Stimulated activated CD4-positive, alpha-beta T cell treated with anti-CD3 and anti-CD28 coated beads, Interleukin-15, amount 100 ng/mL, for 48 hours (primary cell): ENCODE data around the gene TNIP3.

Experiments
- DNase-seq, 2 donors: peaks; one replicate each; pipeline ENCODE4 v3.0.0-alpha.2; 2020; ENCODE audit warnings: low read depth in 2 of 2

Gene TNIP3

DNA sequence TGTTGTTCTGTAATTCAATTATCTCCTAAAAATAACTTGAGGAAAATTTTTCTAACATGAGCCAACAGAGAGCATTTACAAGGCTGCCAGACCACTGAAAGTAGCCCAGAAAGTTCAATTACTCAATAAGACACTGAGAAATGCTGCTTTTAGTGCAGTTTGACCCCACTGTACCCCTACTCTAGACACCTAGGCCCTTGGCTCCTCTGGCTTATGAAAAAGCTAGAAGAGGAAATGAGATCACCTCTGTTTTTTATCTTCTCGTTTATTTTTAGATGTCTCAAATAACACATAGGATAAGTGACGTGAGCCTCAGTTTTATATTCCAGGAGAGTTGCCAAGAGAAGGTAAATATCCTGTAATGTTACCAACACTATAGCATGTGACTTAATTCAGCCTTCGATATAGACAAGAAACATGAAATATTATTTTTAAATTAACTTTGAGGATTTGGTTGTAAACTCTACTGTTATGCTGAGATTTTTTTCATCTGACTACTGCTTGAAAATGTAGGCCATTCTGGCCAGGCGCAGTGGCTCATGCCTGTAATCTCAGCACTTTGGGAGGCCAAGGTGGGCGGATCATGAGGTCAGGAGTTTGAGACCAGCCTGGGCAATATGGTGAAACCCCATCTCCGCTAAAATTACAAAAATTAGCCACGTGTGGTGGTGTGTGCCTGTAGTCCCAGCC lies 24.4 kb downstream of the TNIP3 start:
- DNase-seq = no peak

- peak in 1 of 2 donors; percentile 20 for DNase-seq
Observed at GRCh38 chr4:121138039-121138825, 25.9 kb downstream of the TNIP3 start.

DNA sequence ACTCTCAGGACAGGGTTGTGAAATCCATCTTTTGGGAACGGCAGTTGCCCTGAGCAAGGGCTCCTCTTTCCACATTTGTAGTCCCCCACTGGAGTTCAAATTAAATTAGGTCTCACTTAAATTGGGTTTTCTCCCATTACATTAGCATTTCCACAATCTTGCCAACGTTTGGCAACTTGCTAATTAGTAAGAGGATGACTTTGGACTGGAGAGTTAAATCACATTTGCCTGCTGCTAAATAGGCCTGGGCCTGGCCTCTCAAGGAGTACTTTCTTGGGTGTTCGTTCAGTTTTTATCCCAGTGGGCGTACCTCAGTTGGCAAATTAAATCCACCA lies 33.8 kb downstream of the TNIP3 start:
- no peak for DNase-seq

- DNase-seq = no peak
Observed at GRCh38 chr4:121129606-121130325, 34.4 kb downstream of the TNIP3 start.

DNA sequence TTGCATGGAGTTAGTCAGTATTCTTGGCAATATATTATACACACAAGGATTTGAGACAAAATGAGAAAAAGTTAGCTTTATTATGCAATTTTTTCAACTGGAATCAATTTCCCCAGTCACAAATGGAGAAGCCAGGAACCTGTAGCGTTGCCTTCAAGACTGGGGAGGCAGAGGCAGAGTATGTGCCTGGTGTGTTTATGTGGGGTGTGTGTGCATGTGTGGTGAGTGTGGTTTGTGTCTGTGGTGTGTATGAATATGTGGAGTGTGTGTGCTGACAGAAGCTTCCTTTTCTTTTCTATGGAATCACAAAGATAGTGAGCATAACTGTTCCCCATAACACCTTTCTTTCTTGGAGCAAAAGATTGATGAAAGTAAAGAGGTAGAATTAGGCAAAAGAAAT lies 37.0 kb downstream of the TNIP3 start:
- DNase-seq = no peak

DNA sequence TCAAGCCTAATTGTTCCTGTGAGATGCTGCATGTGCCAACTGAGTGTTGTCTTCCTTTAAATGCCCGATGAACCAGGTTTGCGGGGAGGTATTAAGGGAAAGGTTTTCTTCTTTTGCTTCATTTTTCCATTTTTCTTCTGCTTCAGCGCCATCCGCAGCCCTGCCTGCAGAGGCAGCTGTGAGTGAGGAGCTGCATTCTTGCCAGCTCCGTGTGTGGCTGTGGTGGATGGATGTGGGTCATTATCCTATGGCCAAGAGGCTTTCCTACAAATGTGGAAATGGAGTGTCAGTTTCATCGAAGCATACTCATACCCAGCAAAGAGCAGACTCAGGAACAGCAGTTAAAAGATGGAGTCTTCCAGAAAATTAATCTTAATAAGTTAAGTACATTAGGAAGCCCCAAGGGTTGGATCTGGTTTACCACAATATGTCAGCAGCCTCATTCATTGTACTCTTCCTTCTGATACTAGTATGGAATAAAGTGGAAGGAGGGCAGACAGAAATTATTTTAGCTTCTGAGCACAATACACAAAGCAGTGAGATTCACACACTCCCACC lies 37.6 kb downstream of the TNIP3 start:
- no peak for DNase-seq

DNA sequence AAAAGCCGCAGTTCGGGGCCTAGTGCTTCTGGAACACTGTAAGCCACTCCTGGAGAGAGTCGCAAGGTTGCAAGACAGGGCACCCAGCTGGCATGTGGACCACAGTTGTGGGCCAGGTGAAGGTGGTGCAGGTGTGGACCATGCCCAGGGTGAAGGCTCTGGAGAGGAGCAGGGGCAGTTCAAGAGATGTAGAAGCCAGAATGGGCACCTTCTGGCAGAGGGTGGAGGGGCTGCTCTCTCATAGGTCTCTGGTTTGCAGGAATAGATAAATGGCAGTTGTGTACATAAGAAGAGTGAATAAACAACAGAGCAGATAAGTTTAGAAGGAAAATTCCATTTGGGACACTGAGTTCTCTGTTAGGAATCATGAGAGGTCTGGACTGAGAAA lies 38.6 kb downstream of the TNIP3 start:
- DNase-seq = no peak

- no peak for DNase-seq
Observed at GRCh38 chr4:121122661-121123060, 41.5 kb downstream of the TNIP3 start.

DNA sequence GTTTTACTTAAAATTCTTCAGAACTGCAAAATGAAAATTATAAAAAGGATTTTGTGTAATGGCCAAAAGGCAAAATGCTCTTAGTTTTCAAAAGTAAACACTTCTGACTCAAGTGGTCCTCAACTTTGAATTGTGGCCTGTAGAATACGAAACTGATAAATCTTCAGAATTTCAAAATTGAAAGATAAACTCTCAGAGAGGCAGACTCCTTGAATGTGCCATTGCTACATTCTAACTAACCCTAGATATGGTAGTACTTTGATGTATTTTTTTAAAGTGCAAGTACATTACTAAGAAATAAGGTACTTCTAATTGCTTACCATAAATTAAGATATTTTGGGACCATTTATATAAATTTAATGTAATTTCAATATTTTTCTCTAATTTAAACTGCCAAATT lies 44.4 kb downstream of the TNIP3 start:
- no peak for DNase-seq

DNA sequence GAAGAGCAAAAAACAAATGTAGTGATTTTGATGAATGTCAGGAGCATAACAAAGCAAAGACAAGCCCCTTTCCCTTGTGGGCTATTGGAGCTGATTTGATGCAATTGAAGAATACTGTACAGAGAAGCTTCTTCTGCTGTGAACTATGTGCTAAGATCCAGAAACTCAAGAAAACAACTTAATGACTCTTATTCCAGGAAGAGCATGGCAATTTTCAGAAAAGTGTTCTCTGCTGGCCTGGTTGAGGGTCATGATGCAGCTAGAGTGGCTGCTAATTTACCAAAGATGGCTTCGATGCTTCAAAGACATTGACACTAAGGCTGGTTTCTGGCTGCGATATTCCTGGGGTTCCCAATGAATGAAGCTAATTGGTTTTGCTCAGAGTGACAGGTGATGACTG lies 45.8 kb downstream of the TNIP3 start:
- DNase-seq = no peak

DNA sequence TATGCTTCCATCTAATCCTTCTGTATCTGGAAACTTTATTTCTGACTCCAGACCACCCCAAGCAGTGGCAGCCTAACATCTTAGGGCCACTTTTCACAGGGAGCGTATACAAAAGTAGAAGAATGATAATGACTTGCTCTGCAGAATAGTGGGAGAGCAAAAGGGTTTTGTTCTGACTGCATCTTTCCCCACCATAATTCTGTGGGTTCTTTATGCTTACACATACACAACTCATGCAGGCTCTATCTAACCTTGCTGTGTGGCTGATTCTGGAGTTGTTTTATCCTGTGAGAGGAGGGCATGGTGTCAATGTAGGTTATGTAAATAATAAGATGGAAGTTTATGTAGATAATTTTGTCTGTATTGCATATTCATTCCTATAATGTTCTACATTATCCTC lies 49.4 kb downstream of the TNIP3 start:
- DNase-seq = no peak

- no peak for DNase-seq
Observed at GRCh38 chr4:121112530-121112929, 51.6 kb downstream of the TNIP3 start.

DNA sequence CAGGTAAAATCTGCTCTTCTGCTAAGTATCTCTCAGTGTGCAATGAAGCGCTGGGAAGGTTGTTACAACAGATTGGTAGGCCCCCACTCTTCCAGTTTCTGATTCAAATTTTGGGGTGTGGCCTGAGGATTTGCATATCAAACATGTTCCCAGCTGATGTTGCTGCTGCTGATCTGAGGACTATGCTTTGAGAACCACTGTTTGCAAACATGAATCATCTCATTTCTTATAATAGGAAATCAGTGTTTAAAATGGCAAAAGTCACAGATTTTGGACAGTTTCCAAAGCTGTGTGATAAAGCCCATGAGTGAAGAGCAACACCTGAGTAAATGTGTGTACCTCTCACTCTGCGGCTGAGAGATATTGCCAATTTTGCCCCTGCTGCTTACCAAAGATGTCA lies 55.6 kb downstream of the TNIP3 start:
- no peak for DNase-seq

- no peak for DNase-seq
Observed at GRCh38 chr4:121107507-121107906, 56.6 kb downstream of the TNIP3 start.

GRCh38 chr4:121100093-121100775 lies 63.9 kb downstream of the TNIP3 start:
- DNase-seq = no peak

DNA sequence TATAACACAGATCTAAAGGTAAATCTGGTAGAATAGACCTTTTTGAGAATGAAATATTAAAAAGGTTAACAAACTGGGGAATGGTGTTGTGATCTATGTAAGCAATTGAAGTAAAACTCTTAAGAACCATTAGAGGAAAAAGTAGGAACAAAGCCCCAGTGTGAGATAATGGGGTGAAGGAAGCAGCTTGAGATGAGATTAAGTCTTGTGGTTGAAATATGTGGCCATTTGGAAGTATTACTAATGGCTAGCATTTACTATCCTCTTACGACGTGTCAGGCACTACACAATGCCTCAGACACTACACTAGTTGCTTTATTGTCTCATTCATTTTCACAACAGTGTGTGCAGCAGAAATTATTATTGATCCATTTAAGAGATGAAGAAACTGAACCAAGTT lies 65.9 kb downstream of the TNIP3 start:
- no peak for DNase-seq

DNA sequence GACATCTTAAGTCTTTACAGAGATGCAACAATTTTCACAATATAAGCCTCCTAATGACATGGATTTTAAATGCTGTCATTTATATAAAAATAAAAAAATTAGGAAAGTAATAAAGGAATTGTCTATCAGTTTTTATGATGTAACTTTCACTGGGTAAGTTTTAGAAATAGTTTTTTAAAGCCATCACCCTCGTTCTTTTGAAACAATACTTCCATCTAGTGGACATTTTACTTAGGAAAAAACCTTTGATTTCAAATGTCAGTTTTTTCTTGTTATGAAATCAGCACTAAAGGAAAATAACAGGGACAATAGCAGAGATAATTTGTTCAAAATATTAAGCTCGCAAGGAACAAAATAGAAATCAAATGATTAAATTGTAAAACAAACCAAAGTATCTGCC lies 67.5 kb downstream of the TNIP3 start:
- DNase-seq = no peak

- no peak for DNase-seq
Observed at GRCh38 chr4:121096191-121096590, 67.9 kb downstream of the TNIP3 start.

GRCh38 chr4:121094297-121094966 lies 69.7 kb downstream of the TNIP3 start:
- no peak for DNase-seq

GRCh38 chr4:121093261-121093660 lies 70.9 kb downstream of the TNIP3 start:
- DNase-seq = no peak

- no peak for DNase-seq
Observed at GRCh38 chr4:121091941-121092340, 72.2 kb downstream of the TNIP3 start.

GRCh38 chr4:121088867-121089266 lies 75.3 kb downstream of the TNIP3 start:
- DNase-seq = no peak
